HEK293 (cell line): ENCODE results near the gene NCOA7.

Experiments used
- BCL11A ChIP-seq: fragments of 450-650 bp; formaldehyde crosslinking; IDR thresholded peaks from 2 replicates; pipeline ENCODE4 v1.5.1; 2016; ENCODE audit warnings: low read depth, missing biosample characterization, missing genetic modification characterization
- HOXD13 ChIP-seq: sonication (generic); formaldehyde crosslinking; IDR thresholded peaks from 2 replicates; pipeline ENCODE4 v1.8.0; 2022; ENCODE audit warnings: missing genetic modification reagents, borderline replicate concordance
- KLF7 ChIP-seq: fragments of 450-650 bp; formaldehyde crosslinking; IDR thresholded peaks from 2 replicates; pipeline ENCODE4 v1.5.1; 2016; ENCODE audit warnings: missing biosample characterization, missing genetic modification characterization, borderline replicate concordance
- PRDM4 ChIP-seq: fragments of 450-650 bp; formaldehyde crosslinking; IDR thresholded peaks from 2 replicates; pipeline ENCODE4 v1.5.1; 2017; ENCODE audit warnings: missing biosample characterization, missing genetic modification characterization
- TCF7L2 ChIP-seq: IDR thresholded peaks from 2 replicates; pipeline ENCODE4 v1.6.1; 2011; ENCODE audit warnings: low read depth, mild to moderate bottlenecking, inconsistent platforms, low read length, moderate library complexity, borderline replicate concordance
- WT1 ChIP-seq: fragments of 450-650 bp; formaldehyde crosslinking; IDR thresholded peaks from 2 replicates; pipeline ENCODE4 v1.5.1; 2016; ENCODE audit warnings: missing biosample characterization, missing genetic modification characterization
- ZBTB48 ChIP-seq: fragments of 450-650 bp; formaldehyde crosslinking; IDR thresholded peaks from 2 replicates; pipeline ENCODE4 v1.5.1; 2016; ENCODE audit warnings: missing biosample characterization, missing genetic modification characterization
- ZFP3 ChIP-seq: fragments of 450-650 bp; formaldehyde crosslinking; IDR thresholded peaks from 2 replicates; pipeline ENCODE4 v1.5.1; 2016; ENCODE audit warnings: low read depth, missing biosample characterization, missing genetic modification characterization
- ZNF214 ChIP-seq: fragments of 450-650 bp; formaldehyde crosslinking; IDR thresholded peaks from 2 replicates; pipeline ENCODE4 v1.5.1; 2017; ENCODE audit warnings: missing biosample characterization, mild to moderate bottlenecking, missing genetic modification characterization, borderline replicate concordance
- ZNF221 ChIP-seq: fragments of 450-650 bp; formaldehyde crosslinking; IDR thresholded peaks from 2 replicates; pipeline ENCODE4 v1.5.1; 2017; ENCODE audit warnings: missing biosample characterization, missing genetic modification characterization, borderline replicate concordance
- ZNF24 ChIP-seq: fragments of 450-650 bp; formaldehyde crosslinking; IDR thresholded peaks from 2 replicates; pipeline ENCODE4 v1.5.1; 2016; ENCODE audit warnings: missing biosample characterization, missing genetic modification characterization
- ZNF280C ChIP-seq: fragments of 450-650 bp; formaldehyde crosslinking; IDR thresholded peaks from 2 replicates; pipeline ENCODE4 v1.5.1; 2016; ENCODE audit warnings: missing biosample characterization, missing genetic modification characterization
- ZNF292 ChIP-seq: fragments of 450-650 bp; formaldehyde crosslinking; IDR thresholded peaks from 2 replicates; pipeline ENCODE4 v1.5.1; 2016; ENCODE audit warnings: low read depth, missing biosample characterization, missing genetic modification characterization, borderline replicate concordance
- ZNF37A ChIP-seq: fragments of 450-650 bp; IDR thresholded peaks from 2 replicates; pipeline ENCODE4 v1.5.1; 2018; ENCODE audit warnings: missing biosample characterization, missing genetic modification characterization
- ZNF473 ChIP-seq: fragments of 450-650 bp; formaldehyde crosslinking; IDR thresholded peaks from 2 replicates; pipeline ENCODE4 v1.5.1; 2017; ENCODE audit warnings: missing biosample characterization, missing genetic modification characterization
- ZNF580 ChIP-seq: fragments of 450-650 bp; formaldehyde crosslinking; IDR thresholded peaks from 2 replicates; pipeline ENCODE4 v1.5.1; 2016; ENCODE audit warnings: missing biosample characterization, missing genetic modification characterization
- ZNF585B ChIP-seq: fragments of 450-650 bp; formaldehyde crosslinking; IDR thresholded peaks from 2 replicates; pipeline ENCODE4 v1.5.1; 2016; ENCODE audit warnings: missing biosample characterization, missing genetic modification characterization
- ZNF610 ChIP-seq: fragments of 450-650 bp; formaldehyde crosslinking; IDR thresholded peaks from 2 replicates; pipeline ENCODE4 v1.5.1; 2016; ENCODE audit warnings: missing biosample characterization, missing genetic modification characterization, borderline replicate concordance
- ZNF626 ChIP-seq: fragments of 450-650 bp; sonication (Bioruptor Pico); formaldehyde crosslinking; IDR thresholded peaks from 2 replicates; pipeline ENCODE4 v1.5.1; 2018; ENCODE audit warnings: missing biosample characterization, missing genetic modification characterization, inconsistent platforms
- ZNF629 ChIP-seq: fragments of 450-650 bp; formaldehyde crosslinking; IDR thresholded peaks from 2 replicates; pipeline ENCODE4 v1.5.1; 2017; ENCODE audit warnings: missing biosample characterization, missing genetic modification characterization
- ZNF664 ChIP-seq: fragments of 450-650 bp; formaldehyde crosslinking; IDR thresholded peaks from 2 replicates; pipeline ENCODE4 v1.5.1; 2016; ENCODE audit warnings: missing biosample characterization, missing genetic modification characterization
- ZNF670 ChIP-seq: fragments of 450-650 bp; formaldehyde crosslinking; IDR thresholded peaks from 2 replicates; pipeline ENCODE4 v1.5.1; 2016; ENCODE audit warnings: missing biosample characterization, missing genetic modification characterization, low read depth
- ZNF792 ChIP-seq: fragments of 450-650 bp; formaldehyde crosslinking; IDR thresholded peaks from 2 replicates; pipeline ENCODE4 v1.5.1; 2016; ENCODE audit warnings: missing biosample characterization, missing genetic modification characterization
- ZSCAN16 ChIP-seq: fragments of 450-650 bp; formaldehyde crosslinking; IDR thresholded peaks from 2 replicates; pipeline ENCODE4 v1.5.1; 2016; ENCODE audit warnings: missing biosample characterization, missing genetic modification characterization
- TF ChIP-seq, protein P1 (sequence below): fragments of 450-650 bp; formaldehyde crosslinking; IDR thresholded peaks from 2 replicates; pipeline ENCODE4 v1.5.1; 2016; ENCODE audit warnings: missing biosample characterization, missing genetic modification characterization, low read depth
- TF ChIP-seq, protein P2 (sequence below): fragments of 450-650 bp; formaldehyde crosslinking; IDR thresholded peaks from 2 replicates; pipeline ENCODE4 v1.5.1; 2016; ENCODE audit warnings: missing biosample characterization, missing genetic modification characterization, borderline replicate concordance

The NCOA7 gene

DNA sequence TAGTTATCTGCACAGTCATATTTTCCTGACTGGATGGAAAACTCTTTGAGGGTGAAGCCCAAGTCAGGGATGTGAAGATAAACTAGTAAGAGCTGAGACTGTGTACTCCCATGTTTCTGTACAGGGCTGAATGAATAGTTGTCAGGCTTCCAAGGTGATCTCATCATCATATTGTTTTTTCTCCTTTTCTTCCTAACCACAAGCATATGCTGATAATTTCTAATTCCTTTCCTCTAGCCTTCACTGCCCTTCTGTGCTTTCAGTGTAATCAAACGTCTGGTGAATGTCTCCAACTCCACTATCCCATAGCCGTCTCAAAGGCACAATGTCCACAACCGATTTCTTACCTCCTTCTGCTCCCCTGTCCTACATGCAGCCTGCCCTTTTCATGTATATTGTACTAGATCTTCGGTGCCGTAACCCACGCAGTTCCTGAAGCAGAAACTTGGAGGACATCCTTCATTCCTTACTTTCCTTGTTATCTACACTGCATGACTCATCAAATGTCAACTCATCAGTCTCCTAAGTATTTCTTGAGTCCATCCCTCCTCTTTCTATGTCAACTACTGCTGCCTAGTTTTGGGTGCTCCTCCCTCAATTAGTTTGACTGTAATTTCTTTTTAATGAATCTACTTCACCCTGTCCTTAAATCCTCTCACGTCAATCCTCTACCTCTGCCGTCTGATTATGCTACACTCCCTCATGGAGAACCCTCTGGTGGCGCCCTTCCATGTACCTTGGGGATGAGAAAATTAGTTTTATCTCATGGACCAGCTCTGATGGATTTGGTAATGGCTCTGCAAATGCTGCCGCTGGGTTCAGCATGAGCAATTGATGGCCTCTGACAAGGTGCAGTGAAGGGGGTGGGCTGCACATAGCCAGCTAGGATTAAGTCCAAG is 21.9 kb downstream of the NCOA7 start (continued):
- TF ChIP-seq ZNF280C (tag by site-specific recombination) = no peak
- no peak for TF ChIP-seq ZSCAN16
- TF ChIP-seq BCL11A (tag by site-specific recombination) = peak; percentile 89
- TF ChIP-seq, protein P1, sequence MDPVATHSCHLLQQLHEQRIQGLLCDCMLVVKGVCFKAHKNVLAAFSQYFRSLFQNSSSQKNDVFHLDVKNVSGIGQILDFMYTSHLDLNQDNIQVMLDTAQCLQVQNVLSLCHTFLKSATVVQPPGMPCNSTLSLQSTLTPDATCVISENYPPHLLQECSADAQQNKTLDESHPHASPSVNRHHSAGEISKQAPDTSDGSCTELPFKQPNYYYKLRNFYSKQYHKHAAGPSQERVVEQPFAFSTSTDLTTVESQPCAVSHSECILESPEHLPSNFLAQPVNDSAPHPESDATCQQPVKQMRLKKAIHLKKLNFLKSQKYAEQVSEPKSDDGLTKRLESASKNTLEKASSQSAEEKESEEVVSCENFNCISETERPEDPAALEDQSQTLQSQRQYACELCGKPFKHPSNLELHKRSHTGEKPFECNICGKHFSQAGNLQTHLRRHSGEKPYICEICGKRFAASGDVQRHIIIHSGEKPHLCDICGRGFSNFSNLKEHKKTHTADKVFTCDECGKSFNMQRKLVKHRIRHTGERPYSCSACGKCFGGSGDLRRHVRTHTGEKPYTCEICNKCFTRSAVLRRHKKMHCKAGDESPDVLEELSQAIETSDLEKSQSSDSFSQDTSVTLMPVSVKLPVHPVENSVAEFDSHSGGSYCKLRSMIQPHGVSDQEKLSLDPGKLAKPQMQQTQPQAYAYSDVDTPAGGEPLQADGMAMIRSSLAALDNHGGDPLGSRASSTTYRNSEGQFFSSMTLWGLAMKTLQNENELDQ (tag by site-specific recombination) = no peak
- TF ChIP-seq ZNF214 (tag by site-specific recombination) = no peak
- peak; percentile 100 for TF ChIP-seq WT1 (tag by site-specific recombination)
- TF ChIP-seq, protein P2, sequence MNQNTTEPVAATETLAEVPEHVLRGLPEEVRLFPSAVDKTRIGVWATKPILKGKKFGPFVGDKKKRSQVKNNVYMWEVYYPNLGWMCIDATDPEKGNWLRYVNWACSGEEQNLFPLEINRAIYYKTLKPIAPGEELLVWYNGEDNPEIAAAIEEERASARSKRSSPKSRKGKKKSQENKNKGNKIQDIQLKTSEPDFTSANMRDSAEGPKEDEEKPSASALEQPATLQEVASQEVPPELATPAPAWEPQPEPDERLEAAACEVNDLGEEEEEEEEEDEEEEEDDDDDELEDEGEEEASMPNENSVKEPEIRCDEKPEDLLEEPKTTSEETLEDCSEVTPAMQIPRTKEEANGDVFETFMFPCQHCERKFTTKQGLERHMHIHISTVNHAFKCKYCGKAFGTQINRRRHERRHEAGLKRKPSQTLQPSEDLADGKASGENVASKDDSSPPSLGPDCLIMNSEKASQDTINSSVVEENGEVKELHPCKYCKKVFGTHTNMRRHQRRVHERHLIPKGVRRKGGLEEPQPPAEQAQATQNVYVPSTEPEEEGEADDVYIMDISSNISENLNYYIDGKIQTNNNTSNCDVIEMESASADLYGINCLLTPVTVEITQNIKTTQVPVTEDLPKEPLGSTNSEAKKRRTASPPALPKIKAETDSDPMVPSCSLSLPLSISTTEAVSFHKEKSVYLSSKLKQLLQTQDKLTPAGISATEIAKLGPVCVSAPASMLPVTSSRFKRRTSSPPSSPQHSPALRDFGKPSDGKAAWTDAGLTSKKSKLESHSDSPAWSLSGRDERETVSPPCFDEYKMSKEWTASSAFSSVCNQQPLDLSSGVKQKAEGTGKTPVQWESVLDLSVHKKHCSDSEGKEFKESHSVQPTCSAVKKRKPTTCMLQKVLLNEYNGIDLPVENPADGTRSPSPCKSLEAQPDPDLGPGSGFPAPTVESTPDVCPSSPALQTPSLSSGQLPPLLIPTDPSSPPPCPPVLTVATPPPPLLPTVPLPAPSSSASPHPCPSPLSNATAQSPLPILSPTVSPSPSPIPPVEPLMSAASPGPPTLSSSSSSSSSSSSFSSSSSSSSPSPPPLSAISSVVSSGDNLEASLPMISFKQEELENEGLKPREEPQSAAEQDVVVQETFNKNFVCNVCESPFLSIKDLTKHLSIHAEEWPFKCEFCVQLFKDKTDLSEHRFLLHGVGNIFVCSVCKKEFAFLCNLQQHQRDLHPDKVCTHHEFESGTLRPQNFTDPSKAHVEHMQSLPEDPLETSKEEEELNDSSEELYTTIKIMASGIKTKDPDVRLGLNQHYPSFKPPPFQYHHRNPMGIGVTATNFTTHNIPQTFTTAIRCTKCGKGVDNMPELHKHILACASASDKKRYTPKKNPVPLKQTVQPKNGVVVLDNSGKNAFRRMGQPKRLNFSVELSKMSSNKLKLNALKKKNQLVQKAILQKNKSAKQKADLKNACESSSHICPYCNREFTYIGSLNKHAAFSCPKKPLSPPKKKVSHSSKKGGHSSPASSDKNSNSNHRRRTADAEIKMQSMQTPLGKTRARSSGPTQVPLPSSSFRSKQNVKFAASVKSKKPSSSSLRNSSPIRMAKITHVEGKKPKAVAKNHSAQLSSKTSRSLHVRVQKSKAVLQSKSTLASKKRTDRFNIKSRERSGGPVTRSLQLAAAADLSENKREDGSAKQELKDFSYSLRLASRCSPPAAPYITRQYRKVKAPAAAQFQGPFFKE = no peak
- peak; percentile 69; the same call in 1 of the 2 replicates for TF ChIP-seq ZNF664 (tag by site-specific recombination)
- TF ChIP-seq ZBTB48 (tag by site-specific recombination) = peak; percentile 56; the same call in 1 of the 2 replicates
- no peak for TF ChIP-seq ZNF585B (tag by site-specific recombination)
- no peak for TF ChIP-seq ZNF292
- no peak for TF ChIP-seq ZNF626
- no peak for TF ChIP-seq ZNF610 (tag by site-specific recombination)
- no peak for TF ChIP-seq PRDM4 (tag by site-specific recombination)
- no peak for TF ChIP-seq ZNF670 (tag by site-specific recombination)
- TF ChIP-seq ZNF629 (tag by site-specific recombination) = peak; percentile 88
- no peak for TF ChIP-seq ZNF221 (tag by site-specific recombination)
- peak; percentile 92 for TF ChIP-seq ZNF24 (tag by site-specific recombination)
- TF ChIP-seq ZNF473 (tag by site-specific recombination) = no peak
- TF ChIP-seq TCF7L2 = 0 out of 2 replicates have a peak, but pooled peaks have one; percentile 22
- TF ChIP-seq HOXD13 (CRISPR knock-in tag) = no peak
- TF ChIP-seq ZNF580 = no peak
- TF ChIP-seq ZNF792 (tag by site-specific recombination) = no peak
- no peak for TF ChIP-seq KLF7 (tag by site-specific recombination)
- no peak for TF ChIP-seq ZFP3 (tag by site-specific recombination)
- no peak for TF ChIP-seq ZNF37A (tag by site-specific recombination)
